Measurements from ENCODE around the gene ADCK2. TPM values are rescaled to one million over a fixed set of nuclear protein-coding genes. Genes with fewer than 3 reads are reported as not detected.

ADCK2 gene
- total and polyA plus RNA-seq, 9 of the 15 experiments (the other 6 are each of a cell fraction or from before 2014, with no cell fraction given), result 0.08 to 14.3 (median 9.7) TPM

GRCh38 chr7:140696680-140697446 lies 24.1 kb downstream of the ADCK2 start, which contains the start of gene NDUFB2 (continued):
- TF ChIP-seq E2F1 (CRISPR knock-in tag; IDR thresholded peaks at IDR 0.05), result peak; percentile 75; the same call in 1 of the 2 replicates
- peak; percentile 31; the same call in 1 of the 2 replicates for TF ChIP-seq DEAF1 (CRISPR knock-in tag; IDR thresholded peaks at IDR 0.05)
- no peak for TF ChIP-seq ZNF778 (CRISPR knock-in tag; IDR thresholded peaks at IDR 0.05)
- TF ChIP-seq ZBTB2 (IDR thresholded peaks at IDR 0.05), result no peak
- TF ChIP-seq GABPB2 (CRISPR knock-in tag; conservative IDR thresholded peaks at IDR 0.05), result no peak
- peak; percentile 80 for TF ChIP-seq NR2C1 (IDR thresholded peaks at IDR 0.05)
- TF ChIP-seq NR2C1 (tag; IDR thresholded peaks at IDR 0.05), result peak; percentile 82
- TF ChIP-seq MAFK (IDR thresholded peaks at IDR 0.05; ENCODE audit: low read length), result 0 out of 2 replicates have a peak, but pooled peaks have one; percentile 6
- TF ChIP-seq ZNF655 (CRISPR knock-in tag; IDR thresholded peaks at IDR 0.05), result no peak
- no peak for TF ChIP-seq TAF7 (tag; IDR thresholded peaks at IDR 0.05)
- no peak for TF ChIP-seq TGIF2 (CRISPR knock-in tag; IDR thresholded peaks at IDR 0.05)
- peak; percentile 58; the same call in 1 of the 2 replicates for TF ChIP-seq RNF2 (IDR thresholded peaks at IDR 0.05)
- peak; percentile 4 for TF ChIP-seq ZNF146 (CRISPR knock-in tag; IDR thresholded peaks at IDR 0.05; ENCODE audit: unreplicated experiment)
- no peak for TF ChIP-seq CREBBP (IDR thresholded peaks at IDR 0.05; ENCODE audit: low read depth, low read length)
- TF ChIP-seq CCAR2 (IDR thresholded peaks at IDR 0.05; ENCODE audit: low read depth, low read length), result no peak
- TF ChIP-seq HMG20A (CRISPR knock-in tag; conservative IDR thresholded peaks at IDR 0.05), result no peak
- no peak for TF ChIP-seq ZFPM2 (CRISPR knock-in tag; IDR thresholded peaks at IDR 0.05)
- TF ChIP-seq ZNF592 (IDR thresholded peaks at IDR 0.05), result 0 out of 2 replicates have a peak, but pooled peaks have one; percentile 39
- TF ChIP-seq SREBF2 (CRISPR knock-in tag; IDR thresholded peaks at IDR 0.05), result no peak
